HepG2 (cell line): ENCODE data around the gene RNF123. TPM values are rescaled to one million over a fixed set of nuclear protein-coding genes. Genes with fewer than 3 reads are reported as not detected.

Experiments
- AGO2 ChIP-seq: fragments of 200-400 bp; formaldehyde crosslinking; optimal IDR thresholded peaks from 2 replicates; pipeline ENCODE3; 2017; ENCODE audit warnings: mild to moderate bottlenecking, low read depth, low read length, moderate library complexity
- SKI ChIP-seq: fragments of 450-650 bp; IDR thresholded peaks from one replicate; pipeline ENCODE4 v1.6.1; 2018; ENCODE audit warnings: mild to moderate bottlenecking; ENCODE audit not compliant: partially characterized antibody
- SMAD9 ChIP-seq: sonication (generic); formaldehyde crosslinking; IDR thresholded peaks from 2 replicates; pipeline ENCODE4 v1.5.1; 2020; ENCODE audit warnings: mild to moderate bottlenecking, missing genetic modification reagents
- ZNF121 ChIP-seq: sonication (generic); formaldehyde crosslinking; IDR thresholded peaks from 2 replicates; pipeline ENCODE4 v1.5.0; 2020; ENCODE audit warnings: mild to moderate bottlenecking, missing genetic modification reagents
- ZNF232 ChIP-seq: sonication (generic); formaldehyde crosslinking; IDR thresholded peaks from 2 replicates; pipeline ENCODE4 v1.4.0; 2020; ENCODE audit warnings: missing genetic modification reagents, borderline replicate concordance
- ZNF652 ChIP-seq: IDR thresholded peaks from 2 replicates; pipeline ENCODE4 v1.6.1; 2016; ENCODE audit warnings: low read depth, borderline replicate concordance
- ZNF772 ChIP-seq: sonication (generic); formaldehyde crosslinking; IDR thresholded peaks from 2 replicates; pipeline ENCODE4 v1.5.0; 2020; ENCODE audit warnings: mild to moderate bottlenecking, missing genetic modification reagents
- polyA plus RNA-seq, 8 experiments: library from polyadenylated mRNA; depleted of rRNA in 3 of 8; stranded (reverse) in 7 of 8; unstranded in 1 of 8; fragments of >200 nt; fragmentation: Illumina TruSeq in 4 of 8; extraction: Trizol in 4 of 8; gene quantifications; 2 replicates each; pipeline versions ENCODE4 v1.2.1 to v1.2.3, GENCODE V29; 2011 to 2016; ENCODE audit warnings: low read depth in 4 of 8, missing spikeins in 1 of 8, mixed read lengths in 1 of 8; ENCODE audit not compliant: insufficient read depth in 1 of 8
- total RNA-seq, 5 experiments: library from RNA; depleted of rRNA; stranded (reverse); fragments of >200 nt; fragmentation: Illumina TruSeq; extraction: Trizol; gene quantifications; 2 replicates each; pipeline ENCODE4 v1.2.3, GENCODE V29; 2016; ENCODE audit warnings: low read depth in 1 of 5
- TF ChIP-seq, protein P1 (sequence below): sonication (generic); formaldehyde crosslinking; IDR thresholded peaks from 2 replicates; pipeline ENCODE4 v1.4.0; 2020; ENCODE audit warnings: mild to moderate bottlenecking, missing genetic modification reagents, borderline replicate concordance
- TF ChIP-seq, protein P2 (sequence below): sonication (generic); formaldehyde crosslinking; IDR thresholded peaks from 2 replicates; pipeline ENCODE4 v1.5.1; 2020; ENCODE audit warnings: mild to moderate bottlenecking, missing genetic modification reagents, borderline replicate concordance
- TF ChIP-seq, protein P3 (sequence below): sonication (generic); formaldehyde crosslinking; IDR thresholded peaks from 2 replicates; pipeline ENCODE4 v1.4.0; 2020; ENCODE audit warnings: missing genetic modification reagents, mild to moderate bottlenecking, borderline replicate concordance
- TF ChIP-seq, protein P4 (sequence below), 2 experiments: IDR thresholded peaks; 2 replicates each; pipeline ENCODE4 v1.6.1; 2011 to 2012; ENCODE audit warnings: low read length in 2 of 2, borderline replicate concordance in 1 of 2, low read depth in 1 of 2, mild to moderate bottlenecking in 1 of 2, moderate library complexity in 1 of 2

The RNF123 gene
- total and polyA plus RNA-seq, 2 of the 13 experiments (the other 11 are each of a cell fraction or from before 2014, with no cell fraction given): 29.9 to 82.2 TPM

DNA sequence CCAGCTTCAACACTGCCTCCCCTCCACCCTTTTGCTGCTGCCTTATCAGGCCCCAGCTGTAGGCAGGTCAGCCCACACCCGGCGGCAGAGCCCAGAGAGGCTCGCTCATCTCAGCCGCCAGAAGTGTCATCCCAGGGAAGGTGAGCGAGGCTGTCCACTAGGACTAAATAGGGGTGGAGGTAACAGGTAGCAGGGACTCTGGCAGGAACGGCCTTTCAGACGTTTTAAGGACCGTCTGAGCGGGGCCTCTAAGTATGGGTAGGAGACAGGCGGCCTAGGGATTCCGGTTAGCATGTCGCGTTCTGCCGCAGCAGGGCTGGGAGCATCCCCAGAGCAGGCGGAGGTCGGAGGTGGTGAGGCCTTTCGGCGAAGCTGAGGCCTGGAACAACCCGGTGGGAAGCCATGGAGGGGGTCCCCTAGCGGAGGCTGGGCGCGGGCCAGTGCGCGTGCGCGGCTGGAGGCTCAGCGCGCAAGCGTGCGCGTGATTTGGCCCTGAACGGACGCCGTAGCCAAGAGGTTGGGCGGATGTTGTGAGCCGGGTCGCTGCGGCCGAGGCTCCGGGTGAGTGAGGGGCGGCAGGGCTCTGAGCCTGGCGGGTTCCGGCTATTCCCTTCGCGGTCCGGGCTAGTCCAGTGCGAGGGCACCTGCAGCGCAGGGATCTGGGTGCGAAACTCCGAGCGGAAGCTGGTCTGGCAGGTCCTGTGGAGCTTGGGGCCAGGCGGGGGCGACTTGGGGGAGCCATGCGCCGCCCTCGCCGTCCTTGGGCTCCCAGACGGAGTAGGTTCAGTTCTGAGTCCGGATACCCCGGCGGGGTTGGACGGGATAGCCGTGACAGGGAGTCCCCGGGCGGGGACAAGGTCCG is at the start of gene RNF123, which contains the start of gene MST1 (continued):
- TF ChIP-seq, protein P1, sequence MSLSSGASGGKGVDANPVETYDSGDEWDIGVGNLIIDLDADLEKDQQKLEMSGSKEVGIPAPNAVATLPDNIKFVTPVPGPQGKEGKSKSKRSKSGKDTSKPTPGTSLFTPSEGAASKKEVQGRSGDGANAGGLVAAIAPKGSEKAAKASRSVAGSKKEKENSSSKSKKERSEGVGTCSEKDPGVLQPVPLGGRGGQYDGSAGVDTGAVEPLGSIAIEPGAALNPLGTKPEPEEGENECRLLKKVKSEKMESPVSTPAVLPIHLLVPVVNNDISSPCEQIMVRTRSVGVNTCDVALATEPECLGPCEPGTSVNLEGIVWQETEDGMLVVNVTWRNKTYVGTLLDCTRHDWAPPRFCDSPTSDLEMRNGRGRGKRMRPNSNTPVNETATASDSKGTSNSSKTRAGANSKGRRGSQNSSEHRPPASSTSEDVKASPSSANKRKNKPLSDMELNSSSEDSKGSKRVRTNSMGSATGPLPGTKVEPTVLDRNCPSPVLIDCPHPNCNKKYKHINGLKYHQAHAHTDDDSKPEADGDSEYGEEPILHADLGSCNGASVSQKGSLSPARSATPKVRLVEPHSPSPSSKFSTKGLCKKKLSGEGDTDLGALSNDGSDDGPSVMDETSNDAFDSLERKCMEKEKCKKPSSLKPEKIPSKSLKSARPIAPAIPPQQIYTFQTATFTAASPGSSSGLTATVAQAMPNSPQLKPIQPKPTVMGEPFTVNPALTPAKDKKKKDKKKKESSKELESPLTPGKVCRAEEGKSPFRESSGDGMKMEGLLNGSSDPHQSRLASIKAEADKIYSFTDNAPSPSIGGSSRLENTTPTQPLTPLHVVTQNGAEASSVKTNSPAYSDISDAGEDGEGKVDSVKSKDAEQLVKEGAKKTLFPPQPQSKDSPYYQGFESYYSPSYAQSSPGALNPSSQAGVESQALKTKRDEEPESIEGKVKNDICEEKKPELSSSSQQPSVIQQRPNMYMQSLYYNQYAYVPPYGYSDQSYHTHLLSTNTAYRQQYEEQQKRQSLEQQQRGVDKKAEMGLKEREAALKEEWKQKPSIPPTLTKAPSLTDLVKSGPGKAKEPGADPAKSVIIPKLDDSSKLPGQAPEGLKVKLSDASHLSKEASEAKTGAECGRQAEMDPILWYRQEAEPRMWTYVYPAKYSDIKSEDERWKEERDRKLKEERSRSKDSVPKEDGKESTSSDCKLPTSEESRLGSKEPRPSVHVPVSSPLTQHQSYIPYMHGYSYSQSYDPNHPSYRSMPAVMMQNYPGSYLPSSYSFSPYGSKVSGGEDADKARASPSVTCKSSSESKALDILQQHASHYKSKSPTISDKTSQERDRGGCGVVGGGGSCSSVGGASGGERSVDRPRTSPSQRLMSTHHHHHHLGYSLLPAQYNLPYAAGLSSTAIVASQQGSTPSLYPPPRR (CRISPR knock-in tag): peak; percentile 62; the same call in 1 of the 2 replicates
- TF ChIP-seq, protein P2, sequence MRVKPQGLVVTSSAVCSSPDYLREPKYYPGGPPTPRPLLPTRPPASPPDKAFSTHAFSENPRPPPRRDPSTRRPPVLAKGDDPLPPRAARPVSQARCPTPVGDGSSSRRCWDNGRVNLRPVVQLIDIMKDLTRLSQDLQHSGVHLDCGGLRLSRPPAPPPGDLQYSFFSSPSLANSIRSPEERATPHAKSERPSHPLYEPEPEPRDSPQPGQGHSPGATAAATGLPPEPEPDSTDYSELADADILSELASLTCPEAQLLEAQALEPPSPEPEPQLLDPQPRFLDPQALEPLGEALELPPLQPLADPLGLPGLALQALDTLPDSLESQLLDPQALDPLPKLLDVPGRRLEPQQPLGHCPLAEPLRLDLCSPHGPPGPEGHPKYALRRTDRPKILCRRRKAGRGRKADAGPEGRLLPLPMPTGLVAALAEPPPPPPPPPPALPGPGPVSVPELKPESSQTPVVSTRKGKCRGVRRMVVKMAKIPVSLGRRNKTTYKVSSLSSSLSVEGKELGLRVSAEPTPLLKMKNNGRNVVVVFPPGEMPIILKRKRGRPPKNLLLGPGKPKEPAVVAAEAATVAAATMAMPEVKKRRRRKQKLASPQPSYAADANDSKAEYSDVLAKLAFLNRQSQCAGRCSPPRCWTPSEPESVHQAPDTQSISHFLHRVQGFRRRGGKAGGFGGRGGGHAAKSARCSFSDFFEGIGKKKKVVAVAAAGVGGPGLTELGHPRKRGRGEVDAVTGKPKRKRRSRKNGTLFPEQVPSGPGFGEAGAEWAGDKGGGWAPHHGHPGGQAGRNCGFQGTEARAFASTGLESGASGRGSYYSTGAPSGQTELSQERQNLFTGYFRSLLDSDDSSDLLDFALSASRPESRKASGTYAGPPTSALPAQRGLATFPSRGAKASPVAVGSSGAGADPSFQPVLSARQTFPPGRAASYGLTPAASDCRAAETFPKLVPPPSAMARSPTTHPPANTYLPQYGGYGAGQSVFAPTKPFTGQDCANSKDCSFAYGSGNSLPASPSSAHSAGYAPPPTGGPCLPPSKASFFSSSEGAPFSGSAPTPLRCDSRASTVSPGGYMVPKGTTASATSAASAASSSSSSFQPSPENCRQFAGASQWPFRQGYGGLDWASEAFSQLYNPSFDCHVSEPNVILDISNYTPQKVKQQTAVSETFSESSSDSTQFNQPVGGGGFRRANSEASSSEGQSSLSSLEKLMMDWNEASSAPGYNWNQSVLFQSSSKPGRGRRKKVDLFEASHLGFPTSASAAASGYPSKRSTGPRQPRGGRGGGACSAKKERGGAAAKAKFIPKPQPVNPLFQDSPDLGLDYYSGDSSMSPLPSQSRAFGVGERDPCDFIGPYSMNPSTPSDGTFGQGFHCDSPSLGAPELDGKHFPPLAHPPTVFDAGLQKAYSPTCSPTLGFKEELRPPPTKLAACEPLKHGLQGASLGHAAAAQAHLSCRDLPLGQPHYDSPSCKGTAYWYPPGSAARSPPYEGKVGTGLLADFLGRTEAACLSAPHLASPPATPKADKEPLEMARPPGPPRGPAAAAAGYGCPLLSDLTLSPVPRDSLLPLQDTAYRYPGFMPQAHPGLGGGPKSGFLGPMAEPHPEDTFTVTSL (CRISPR knock-in tag): peak; percentile 19; the same call in 1 of the 2 replicates
- TF ChIP-seq ZNF121 (CRISPR knock-in tag): no peak
- no peak for TF ChIP-seq ZNF652 (CRISPR knock-in tag)
- TF ChIP-seq ZNF232 (CRISPR knock-in tag): no peak
- TF ChIP-seq, protein P3, sequence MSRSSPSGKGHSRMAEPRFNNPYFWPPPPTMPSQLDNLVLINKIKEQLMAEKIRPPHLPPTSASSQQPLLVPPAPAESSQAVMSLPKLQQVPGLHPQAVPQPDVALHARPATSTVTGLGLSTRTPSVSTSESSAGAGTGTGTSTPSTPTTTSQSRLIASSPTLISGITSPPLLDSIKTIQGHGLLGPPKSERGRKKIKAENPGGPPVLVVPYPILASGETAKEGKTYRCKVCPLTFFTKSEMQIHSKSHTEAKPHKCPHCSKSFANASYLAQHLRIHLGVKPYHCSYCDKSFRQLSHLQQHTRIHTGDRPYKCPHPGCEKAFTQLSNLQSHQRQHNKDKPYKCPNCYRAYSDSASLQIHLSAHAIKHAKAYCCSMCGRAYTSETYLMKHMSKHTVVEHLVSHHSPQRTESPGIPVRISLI (CRISPR knock-in tag): peak; percentile 29; the same call in 1 of the 2 replicates
- TF ChIP-seq, protein P4, sequence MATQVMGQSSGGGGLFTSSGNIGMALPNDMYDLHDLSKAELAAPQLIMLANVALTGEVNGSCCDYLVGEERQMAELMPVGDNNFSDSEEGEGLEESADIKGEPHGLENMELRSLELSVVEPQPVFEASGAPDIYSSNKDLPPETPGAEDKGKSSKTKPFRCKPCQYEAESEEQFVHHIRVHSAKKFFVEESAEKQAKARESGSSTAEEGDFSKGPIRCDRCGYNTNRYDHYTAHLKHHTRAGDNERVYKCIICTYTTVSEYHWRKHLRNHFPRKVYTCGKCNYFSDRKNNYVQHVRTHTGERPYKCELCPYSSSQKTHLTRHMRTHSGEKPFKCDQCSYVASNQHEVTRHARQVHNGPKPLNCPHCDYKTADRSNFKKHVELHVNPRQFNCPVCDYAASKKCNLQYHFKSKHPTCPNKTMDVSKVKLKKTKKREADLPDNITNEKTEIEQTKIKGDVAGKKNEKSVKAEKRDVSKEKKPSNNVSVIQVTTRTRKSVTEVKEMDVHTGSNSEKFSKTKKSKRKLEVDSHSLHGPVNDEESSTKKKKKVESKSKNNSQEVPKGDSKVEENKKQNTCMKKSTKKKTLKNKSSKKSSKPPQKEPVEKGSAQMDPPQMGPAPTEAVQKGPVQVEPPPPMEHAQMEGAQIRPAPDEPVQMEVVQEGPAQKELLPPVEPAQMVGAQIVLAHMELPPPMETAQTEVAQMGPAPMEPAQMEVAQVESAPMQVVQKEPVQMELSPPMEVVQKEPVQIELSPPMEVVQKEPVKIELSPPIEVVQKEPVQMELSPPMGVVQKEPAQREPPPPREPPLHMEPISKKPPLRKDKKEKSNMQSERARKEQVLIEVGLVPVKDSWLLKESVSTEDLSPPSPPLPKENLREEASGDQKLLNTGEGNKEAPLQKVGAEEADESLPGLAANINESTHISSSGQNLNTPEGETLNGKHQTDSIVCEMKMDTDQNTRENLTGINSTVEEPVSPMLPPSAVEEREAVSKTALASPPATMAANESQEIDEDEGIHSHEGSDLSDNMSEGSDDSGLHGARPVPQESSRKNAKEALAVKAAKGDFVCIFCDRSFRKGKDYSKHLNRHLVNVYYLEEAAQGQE (IDR thresholded peaks at IDR 0.05; ENCODE audit: borderline replicate concordance in 1 of 2, low read depth in 1 of 2, low read length in 2 of 2): peak in 1 of 2 experiments; percentile 16; a peak in 1 of 4 replicates
- no peak for TF ChIP-seq SMAD9 (CRISPR knock-in tag)
- TF ChIP-seq ZNF772: peak; percentile 67; the same call in 1 of the 2 replicates
- peak; percentile 52 for TF ChIP-seq AGO2
- no peak for TF ChIP-seq SKI
